Measurements from ENCODE around the gene MICAL2. TPM values are rescaled to one million over a fixed set of nuclear protein-coding genes. Genes with fewer than 3 reads are reported as not detected.
A peak's percentile ranks its signal among the peaks of the same experiment; 100 is the strongest.

MICAL2 gene
- total RNA-seq, 3 donors from 2014 or later: 263 to 384 (median 312) TPM

DNA sequence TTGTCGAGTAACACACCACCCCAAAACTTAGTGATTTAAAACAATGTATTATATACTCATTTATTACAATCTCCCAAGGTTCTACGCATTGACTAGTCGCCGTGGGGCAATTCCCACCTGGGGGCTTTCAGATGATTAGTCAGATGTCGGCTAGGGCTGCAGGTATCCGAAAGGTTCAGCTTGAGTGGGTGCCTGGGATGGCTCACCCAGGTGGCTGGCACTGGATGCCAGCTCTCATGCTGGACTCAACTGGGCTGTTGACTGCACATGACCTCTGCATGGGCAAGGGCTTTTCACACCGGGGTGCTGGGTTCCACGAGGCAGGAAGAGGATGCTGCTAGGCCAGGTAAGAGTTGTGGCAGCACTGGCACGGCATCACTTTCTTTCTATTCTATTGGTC, 21.9 kb upstream of the MICAL2 start:
- H3K4me1 ChIP-seq (ENCODE audit: low read depth): peaks cover 78% of the 10 kb centered on the region
- intact Hi-C loops (cut with DNase I, micrococcal nuclease): no loop called here
- ATAC-seq: no peak

GRCh38 chr11:12089041-12089440, 21.3 kb upstream of the MICAL2 start:
- TF ChIP-seq, protein P1, sequence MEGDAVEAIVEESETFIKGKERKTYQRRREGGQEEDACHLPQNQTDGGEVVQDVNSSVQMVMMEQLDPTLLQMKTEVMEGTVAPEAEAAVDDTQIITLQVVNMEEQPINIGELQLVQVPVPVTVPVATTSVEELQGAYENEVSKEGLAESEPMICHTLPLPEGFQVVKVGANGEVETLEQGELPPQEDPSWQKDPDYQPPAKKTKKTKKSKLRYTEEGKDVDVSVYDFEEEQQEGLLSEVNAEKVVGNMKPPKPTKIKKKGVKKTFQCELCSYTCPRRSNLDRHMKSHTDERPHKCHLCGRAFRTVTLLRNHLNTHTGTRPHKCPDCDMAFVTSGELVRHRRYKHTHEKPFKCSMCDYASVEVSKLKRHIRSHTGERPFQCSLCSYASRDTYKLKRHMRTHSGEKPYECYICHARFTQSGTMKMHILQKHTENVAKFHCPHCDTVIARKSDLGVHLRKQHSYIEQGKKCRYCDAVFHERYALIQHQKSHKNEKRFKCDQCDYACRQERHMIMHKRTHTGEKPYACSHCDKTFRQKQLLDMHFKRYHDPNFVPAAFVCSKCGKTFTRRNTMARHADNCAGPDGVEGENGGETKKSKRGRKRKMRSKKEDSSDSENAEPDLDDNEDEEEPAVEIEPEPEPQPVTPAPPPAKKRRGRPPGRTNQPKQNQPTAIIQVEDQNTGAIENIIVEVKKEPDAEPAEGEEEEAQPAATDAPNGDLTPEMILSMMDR (IDR thresholded peaks at IDR 0.05): no peak
- DNase-seq (no peak), ATAC-seq (no peak)
- intact Hi-C loops (cut with DNase I, micrococcal nuclease): no loop called here
- Histone ChIP-seq H3K9me3 (no peaks in the 10 kb centered on the region), H3K36me3 (ENCODE audit: low read depth) (no peaks in the 10 kb centered on the region), H3K4me3 (no peak overlapping the region), H3K4me1 (ENCODE audit: low read depth) (peaks cover 78% of the 10 kb centered on the region)

More for the DNA sequence above, 21.9 kb upstream of the MICAL2 start:
- H3K9me3 ChIP-seq: no peaks in the 10 kb centered on the region
- no peak overlapping the region for H3K4me3 ChIP-seq
- no peaks in the 10 kb centered on the region for H3K36me3 ChIP-seq (ENCODE audit: low read depth)
- peak in 1 of 3 donors; percentile 53 for DNase-seq
- TF ChIP-seq, protein P1 (IDR thresholded peaks at IDR 0.05): no peak

DNA sequence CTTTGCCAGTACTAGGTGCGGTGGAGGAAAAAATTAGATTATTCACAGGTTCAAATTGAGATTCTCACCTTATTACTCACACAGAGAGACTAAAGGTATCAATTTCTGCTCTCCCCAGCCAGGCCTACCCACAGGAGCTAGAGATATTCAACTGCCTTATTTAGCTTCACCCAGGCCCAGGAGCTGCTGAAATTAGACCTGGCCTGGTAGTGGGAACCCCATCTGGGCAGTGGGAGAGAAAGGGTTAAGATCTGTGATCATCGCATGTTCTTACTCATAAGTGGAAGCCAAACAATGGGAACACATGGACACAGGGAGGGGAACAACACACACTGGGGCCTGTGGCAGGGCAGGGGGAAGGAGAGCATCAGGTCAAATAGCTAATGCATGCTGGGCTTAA, 20.9 kb upstream of the MICAL2 start:
- intact Hi-C loops (cut with DNase I, micrococcal nuclease): no loop called here
- DNase-seq (no peak), ATAC-seq (no peak)
- Histone ChIP-seq H3K36me3 (ENCODE audit: low read depth) (no peaks in the 10 kb centered on the region), H3K4me1 (ENCODE audit: low read depth) (peaks cover 78% of the 10 kb centered on the region), H3K9me3 (no peaks in the 10 kb centered on the region), H3K4me3 (no peak overlapping the region)
- TF ChIP-seq, protein P1 (IDR thresholded peaks at IDR 0.05): no peak

GRCh38 chr11:12090061-12090591, 20.3 kb upstream of the MICAL2 start:
- ATAC-seq (peak; percentile 6), DNase-seq (peak; percentile 59 to 66 (median 65))
- TF ChIP-seq, protein P1 (IDR thresholded peaks at IDR 0.05): no peak
- no peaks in the 10 kb centered on the region for H3K36me3 ChIP-seq (ENCODE audit: low read depth)
- H3K4me3 ChIP-seq: no peak overlapping the region
- peaks cover 77% of the 10 kb centered on the region for H3K4me1 ChIP-seq (ENCODE audit: low read depth)
- no peaks in the 10 kb centered on the region for H3K9me3 ChIP-seq
- intact Hi-C loops (cut with DNase I, micrococcal nuclease): no loop called here

DNA sequence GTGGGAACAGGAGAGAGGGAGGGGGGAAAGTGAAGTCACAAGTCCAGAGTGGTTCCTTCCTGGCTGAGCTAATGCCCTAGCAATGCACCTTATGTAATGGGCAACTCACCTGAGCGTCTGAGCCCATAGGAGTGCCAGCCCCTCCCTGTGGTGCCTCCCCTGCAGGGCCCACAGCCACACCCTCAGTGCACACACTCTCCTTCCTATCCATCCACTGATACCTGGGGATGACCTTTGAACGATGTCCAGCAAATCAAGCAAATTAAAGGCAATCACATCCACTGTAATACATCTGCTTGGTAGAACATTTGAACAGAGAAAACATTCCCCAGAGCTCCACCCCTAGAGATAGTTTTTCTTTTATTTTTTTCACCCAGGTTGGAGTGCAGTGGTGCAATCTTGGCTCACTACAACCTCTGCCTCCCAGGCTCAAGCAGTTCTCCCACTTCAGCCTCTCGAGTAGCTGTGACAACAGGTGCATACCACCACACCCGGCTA, 19.6 kb upstream of the MICAL2 start:
- H3K9me3 ChIP-seq: no peaks in the 10 kb centered on the region
- ATAC-seq (peak; percentile 81), DNase-seq (peak; percentile 82 to 92 (median 91))
- H3K4me1 ChIP-seq (ENCODE audit: low read depth): peaks cover 73% of the 10 kb centered on the region
- H3K4me3 ChIP-seq: no peak overlapping the region
- TF ChIP-seq, protein P1 (IDR thresholded peaks at IDR 0.05): no peak
- H3K36me3 ChIP-seq (ENCODE audit: low read depth): no peaks in the 10 kb centered on the region
- intact Hi-C loops (cut with DNase I, micrococcal nuclease): no loop called here
